MG63 (cell line): Measurements from ENCODE around the gene OCSTAMP. TPM values are rescaled to one million over a fixed set of nuclear protein-coding genes. Genes with fewer than 3 reads are reported as not detected.

Experiments used
- DNase-seq: peaks from one replicate; pipeline ENCODE4 v3.0.0-alpha.2; 2020
- H3K27me3 ChIP-seq: fragments of 250-450 bp; sonication (Bioruptor Pico); 2 replicates; pipeline ENCODE4 v1.5.1; 2020; ENCODE audit warnings: mild to moderate bottlenecking, moderate library complexity
- H3K36me3 ChIP-seq: fragments of 250-450 bp; sonication (Bioruptor Pico); 2 replicates; pipeline ENCODE4 v1.5.1; 2020; ENCODE audit warnings: mild to moderate bottlenecking, moderate library complexity
- H3K4me3 ChIP-seq: fragments of 250-450 bp; sonication (Bioruptor Pico); 2 replicates; pipeline ENCODE4 v1.5.1; 2020; ENCODE audit warnings: mild to moderate bottlenecking, moderate library complexity
- H3K9me3 ChIP-seq: fragments of 250-450 bp; sonication (Bioruptor Pico); 2 replicates; pipeline ENCODE4 v1.5.1; 2020; ENCODE audit warnings: mild to moderate bottlenecking, moderate library complexity
- total RNA-seq: library from RNA; depleted of rRNA; stranded (reverse); fragments of >200 nt; shearing (Covaris generic); gene quantifications from 2 replicates; pipeline ENCODE4 v1.2.3, GENCODE V29; 2014; ENCODE audit warnings: low replicate concordance; rRNA removed

OCSTAMP gene
- total RNA-seq = not detected in 2 replicates

DNA sequence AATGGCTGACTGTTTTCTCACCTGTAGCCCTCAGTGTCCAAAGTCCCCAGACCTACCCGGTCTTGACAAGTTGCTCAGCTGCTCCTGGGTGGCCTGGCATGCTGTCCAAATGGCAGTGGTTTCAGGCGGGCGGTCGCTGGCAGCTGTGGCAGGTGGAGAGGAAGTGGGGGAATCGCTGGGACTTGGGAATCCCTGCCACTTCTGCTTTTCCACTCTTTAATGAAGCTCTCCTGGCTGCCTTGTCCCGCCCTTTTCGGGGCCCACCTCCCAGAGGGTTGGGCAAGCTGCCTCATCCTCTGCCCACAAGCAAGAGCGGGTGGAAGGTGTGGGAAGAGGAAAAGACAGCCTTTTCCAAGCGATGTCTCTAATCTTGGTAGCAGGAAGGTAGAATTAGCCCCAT is at the start of gene OCSTAMP:
OCSTAMP (minus strand) TSS at position 194 of the 400 bp plus-strand sequence; CDS start at position 100, 94 bp downstream.
- Histone ChIP-seq H3K9me3 (no peaks in the 10 kb centered on the region), H3K36me3 (no peaks in the 10 kb centered on the region), H3K27me3 (no peaks in the 10 kb centered on the region), H3K4me3 (no peak within 1 kb of the TSS)
- no peak for DNase-seq

DNA sequence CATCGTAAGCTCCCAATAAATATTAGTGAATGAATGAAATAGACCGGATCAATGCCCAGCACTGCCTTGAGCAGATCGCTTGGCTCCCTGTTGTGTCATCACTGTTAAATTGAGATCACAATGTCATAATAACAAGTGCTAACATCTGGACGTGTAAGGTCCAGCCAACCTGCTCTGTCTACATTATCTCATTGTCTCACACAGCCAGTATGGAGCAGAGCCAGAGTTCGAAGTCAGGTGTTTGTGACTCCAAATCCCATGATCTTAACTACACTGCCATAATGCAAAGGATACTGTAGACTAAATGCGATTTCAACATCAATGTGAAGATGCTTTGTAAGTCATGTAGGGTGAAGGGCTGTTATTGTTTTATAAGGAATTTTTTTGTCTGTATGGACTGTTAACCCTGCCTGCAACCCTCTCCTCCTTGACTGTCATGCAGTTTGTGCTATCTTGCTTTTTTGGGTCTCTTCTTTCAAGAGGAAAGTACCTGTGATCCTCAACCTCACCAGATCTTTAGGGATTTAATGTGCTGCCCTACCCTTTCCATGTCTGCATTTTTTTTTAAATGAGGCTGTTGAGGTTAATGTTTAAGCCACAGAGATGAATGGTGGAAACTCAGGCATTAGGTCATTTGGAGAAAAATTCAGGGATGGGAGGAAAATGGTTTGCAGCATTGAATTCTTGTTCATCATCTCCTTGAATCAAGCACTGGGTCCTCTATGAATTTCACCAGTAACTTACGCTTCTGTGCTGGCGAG is 49.0 kb upstream of the OCSTAMP start:
- H3K36me3 ChIP-seq = no peaks in the 10 kb centered on the region
- no peak for DNase-seq
- peaks cover 3% of the 10 kb centered on the region; the same call in 1 of the 2 replicates for H3K27me3 ChIP-seq
- no peak overlapping the region for H3K4me3 ChIP-seq
- H3K9me3 ChIP-seq = no peaks in the 10 kb centered on the region

GRCh38 chr20:46595933-46596332 is 45.5 kb upstream of the OCSTAMP start:
- H3K4me3 ChIP-seq = no peak overlapping the region
- no peaks in the 10 kb centered on the region for H3K36me3 ChIP-seq
- no peak for DNase-seq
- no peaks in the 10 kb centered on the region for H3K9me3 ChIP-seq
- H3K27me3 ChIP-seq = 0 out of 2 replicates have a peak, but pooled peaks cover 3% of the 10 kb centered on the region

GRCh38 chr20:46594725-46595124 is 44.3 kb upstream of the OCSTAMP start:
- DNase-seq = no peak
- H3K4me3 ChIP-seq = no peak overlapping the region
- 0 out of 2 replicates have a peak, but pooled peaks cover 3% of the 10 kb centered on the region for H3K27me3 ChIP-seq
- H3K9me3 ChIP-seq = no peaks in the 10 kb centered on the region
- H3K36me3 ChIP-seq = no peaks in the 10 kb centered on the region

DNA sequence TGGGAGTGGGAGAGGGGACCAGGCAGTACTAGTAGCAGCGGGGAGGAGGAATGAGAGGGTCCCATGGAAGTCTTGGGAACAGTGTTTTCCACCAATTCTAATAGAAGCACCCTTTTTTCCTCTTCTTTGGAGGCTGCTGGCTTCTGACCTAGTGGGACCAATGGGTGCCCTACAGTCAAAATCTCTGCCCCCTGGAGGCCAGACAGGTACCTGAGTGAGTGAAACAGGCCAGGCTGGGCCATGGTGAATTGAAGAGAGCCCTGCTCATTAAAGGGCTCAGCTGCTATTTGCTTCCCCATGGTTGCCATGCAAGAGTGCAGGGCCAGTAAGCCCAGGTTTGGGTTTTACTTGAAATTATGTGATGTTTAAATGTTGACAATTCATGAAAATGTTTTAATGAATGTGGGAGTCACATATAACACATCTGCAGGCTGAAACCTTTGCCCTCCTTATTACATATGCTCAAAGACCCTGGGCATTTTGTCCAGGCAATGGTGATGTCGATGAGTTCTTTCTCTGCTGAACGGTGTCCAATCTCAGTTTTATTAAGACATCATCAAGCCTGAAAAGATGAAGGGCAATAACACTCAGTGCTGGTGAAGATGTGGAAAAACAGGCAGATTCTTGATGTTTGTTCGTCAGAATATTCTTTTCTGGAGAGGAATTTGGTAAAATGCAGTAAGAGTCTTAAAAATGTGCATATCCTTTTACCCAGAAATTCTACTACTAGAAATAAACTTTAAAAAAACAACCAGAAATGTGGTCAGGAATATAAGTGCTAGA is 42.3 kb upstream of the OCSTAMP start:
- Histone ChIP-seq H3K36me3 (no peaks in the 10 kb centered on the region), H3K9me3 (no peaks in the 10 kb centered on the region), H3K4me3 (no peak overlapping the region), H3K27me3 (0 out of 2 replicates have a peak, but pooled peaks cover 3% of the 10 kb centered on the region)
- DNase-seq = no peak

DNA sequence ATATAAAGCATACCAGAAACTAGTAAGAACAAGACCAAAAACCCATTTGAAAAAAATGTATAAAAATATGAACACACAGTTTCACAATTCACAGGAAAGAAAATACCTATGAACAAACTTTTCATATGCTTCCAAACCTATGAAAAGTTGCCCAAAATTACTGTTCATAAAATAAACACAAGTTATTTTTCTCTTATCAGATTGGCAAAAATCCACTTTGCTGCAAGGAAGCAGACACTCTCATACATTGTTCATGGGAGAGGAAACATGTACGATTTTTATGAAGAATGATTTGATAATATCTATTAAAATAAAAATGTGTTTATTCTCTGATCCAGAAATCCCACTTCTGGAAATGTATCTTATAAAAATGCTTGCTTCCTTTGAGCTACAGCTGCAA is 40.0 kb upstream of the OCSTAMP start:
- DNase-seq = no peak
- H3K4me3 ChIP-seq = no peak overlapping the region
- no peaks in the 10 kb centered on the region for H3K36me3 ChIP-seq
- no peaks in the 10 kb centered on the region for H3K9me3 ChIP-seq
- no peaks in the 10 kb centered on the region for H3K27me3 ChIP-seq

- H3K27me3 ChIP-seq = peaks cover 6% of the 10 kb centered on the region
- no peaks in the 10 kb centered on the region for H3K36me3 ChIP-seq
- DNase-seq = no peak
- H3K4me3 ChIP-seq = no peak overlapping the region
- H3K9me3 ChIP-seq = no peaks in the 10 kb centered on the region
Observed at GRCh38 chr20:46588532-46589511, 38.4 kb upstream of the OCSTAMP start.

- H3K9me3 ChIP-seq = no peaks in the 10 kb centered on the region
- peaks cover 6% of the 10 kb centered on the region for H3K27me3 ChIP-seq
- no peaks in the 10 kb centered on the region for H3K36me3 ChIP-seq
- H3K4me3 ChIP-seq = no peak overlapping the region
- DNase-seq = no peak
Observed at GRCh38 chr20:46587986-46588385, 37.5 kb upstream of the OCSTAMP start.

DNA sequence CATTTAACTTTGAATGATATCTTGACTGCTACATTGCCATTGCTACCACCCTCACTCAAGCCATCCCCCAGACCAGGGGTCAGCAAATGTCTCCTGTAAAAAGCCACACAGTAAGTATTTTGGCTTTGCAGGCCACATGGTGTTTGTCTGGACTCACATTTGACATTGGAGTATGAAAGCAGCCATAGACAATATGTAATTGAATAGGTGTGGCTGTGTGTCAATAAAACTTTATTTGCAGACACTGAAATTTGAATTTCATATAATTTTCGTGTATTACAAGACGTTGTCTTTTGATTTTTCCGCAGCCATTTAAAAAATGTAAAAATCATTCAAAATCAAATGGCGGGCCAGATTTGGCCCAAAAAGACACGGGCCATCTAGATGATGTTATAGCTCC is 36.3 kb upstream of the OCSTAMP start:
- DNase-seq = no peak
- H3K4me3 ChIP-seq = no peak overlapping the region
- peaks cover 6% of the 10 kb centered on the region for H3K27me3 ChIP-seq
- no peaks in the 10 kb centered on the region for H3K9me3 ChIP-seq
- no peaks in the 10 kb centered on the region for H3K36me3 ChIP-seq

DNA sequence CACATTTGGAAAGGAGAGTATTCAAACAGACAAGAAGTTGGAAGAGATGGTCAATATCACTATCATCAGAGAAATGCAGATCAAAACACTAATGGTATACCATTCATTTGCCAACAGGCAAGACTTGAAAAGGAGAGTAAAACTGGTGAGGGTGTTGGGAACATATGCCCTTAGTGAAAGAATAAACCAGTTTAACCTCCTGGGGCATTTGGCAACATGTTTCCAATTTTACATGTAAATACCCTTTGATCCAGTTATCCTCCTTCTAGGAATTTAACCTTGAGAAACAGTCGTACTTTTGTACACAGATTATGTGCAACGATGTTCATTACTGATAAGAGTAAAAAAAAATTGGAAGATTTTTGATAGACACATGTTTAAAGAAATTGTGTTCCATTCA is 34.1 kb upstream of the OCSTAMP start:
- no peak overlapping the region for H3K4me3 ChIP-seq
- no peaks in the 10 kb centered on the region for H3K9me3 ChIP-seq
- no peaks in the 10 kb centered on the region for H3K36me3 ChIP-seq
- no peak for DNase-seq
- H3K27me3 ChIP-seq = peaks cover 6% of the 10 kb centered on the region

- Histone ChIP-seq H3K36me3 (no peaks in the 10 kb centered on the region), H3K27me3 (peaks cover 6% of the 10 kb centered on the region), H3K4me3 (no peak overlapping the region), H3K9me3 (no peaks in the 10 kb centered on the region)
- no peak for DNase-seq
Observed at GRCh38 chr20:46583411-46584214, 33.2 kb upstream of the OCSTAMP start.

GRCh38 chr20:46582648-46583047 is 32.2 kb upstream of the OCSTAMP start:
- DNase-seq = no peak
- peaks cover 6% of the 10 kb centered on the region for H3K27me3 ChIP-seq
- no peaks in the 10 kb centered on the region for H3K9me3 ChIP-seq
- H3K4me3 ChIP-seq = no peak overlapping the region
- no peaks in the 10 kb centered on the region for H3K36me3 ChIP-seq

- no peaks in the 10 kb centered on the region for H3K9me3 ChIP-seq
- H3K36me3 ChIP-seq = no peaks in the 10 kb centered on the region
- H3K27me3 ChIP-seq = peaks cover 6% of the 10 kb centered on the region
- DNase-seq = no peak
- no peak overlapping the region for H3K4me3 ChIP-seq
Observed at GRCh38 chr20:46581391-46581790, 30.9 kb upstream of the OCSTAMP start.

DNA sequence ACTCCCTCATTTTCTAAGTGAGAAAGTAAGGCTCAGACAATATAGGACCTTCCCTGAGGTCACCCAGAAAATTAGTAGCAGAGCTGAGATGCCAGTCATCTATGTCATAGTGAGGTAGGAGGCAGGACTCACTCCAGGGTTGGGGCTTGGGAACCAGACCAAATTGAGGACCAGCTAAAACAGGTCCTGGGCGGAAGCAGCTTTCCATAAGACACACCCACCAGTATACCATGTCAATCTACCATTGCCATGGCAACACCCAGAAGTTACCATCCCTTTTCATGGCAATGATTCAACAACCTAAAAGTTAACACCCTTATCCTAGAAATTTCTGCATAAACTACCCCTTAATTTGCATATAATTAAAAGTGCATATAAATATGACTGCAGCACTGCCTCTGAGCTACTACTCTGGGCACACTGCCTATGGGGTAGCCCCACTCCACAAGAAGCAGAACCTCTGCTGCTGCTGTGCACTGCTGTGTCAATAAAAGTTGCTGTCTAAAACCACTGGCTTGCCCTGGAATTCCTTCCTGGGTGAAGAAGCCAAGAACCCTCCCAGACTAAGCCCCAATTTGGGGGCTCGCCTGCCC is 30.3 kb upstream of the OCSTAMP start:
- DNase-seq = no peak
- Histone ChIP-seq H3K27me3 (peaks cover 6% of the 10 kb centered on the region), H3K36me3 (no peaks in the 10 kb centered on the region), H3K4me3 (no peak overlapping the region), H3K9me3 (no peaks in the 10 kb centered on the region)

- Histone ChIP-seq H3K9me3 (no peaks in the 10 kb centered on the region), H3K36me3 (no peaks in the 10 kb centered on the region), H3K27me3 (no peaks in the 10 kb centered on the region), H3K4me3 (no peak overlapping the region)
- DNase-seq = no peak
Observed at GRCh38 chr20:46578745-46579144, 28.3 kb upstream of the OCSTAMP start.
